Measurements from ENCODE around the gene S100A7. TPM values are rescaled to one million over a fixed set of nuclear protein-coding genes. Genes with fewer than 3 reads are reported as not detected.
"Not testable (repeated sequence)": the region's sequence is repeated elsewhere in the genome, so short reads cannot be mapped to it uniquely, and the experiment has no call there.

S100A7 gene
- total and polyA plus RNA-seq, 4 donors: 0.47 TPM; not detected in 3

- H3K4me3 ChIP-seq: no peak overlapping the region
- peaks cover 0 to 11% (median 0%) of the 10 kb centered on the region in 4 donors for H3K9me3 ChIP-seq (ENCODE audit: control insufficient read depth in 4 of 4, insufficient read depth in 3 of 4, low read length in 3 of 4)
- ATAC-seq (ENCODE audit: insufficient read depth, low FRiP score) (no peak), DNase-seq (peak in 2 of 3 donors; percentile 16 to 27)
- H3K27me3 ChIP-seq (ENCODE audit: control insufficient read depth in 3 of 3, insufficient read depth in 3 of 3, low read length in 2 of 3): peaks cover 0 to 11% (median 0%) of the 10 kb centered on the region in 3 donors
- no peak for TF ChIP-seq CTCF (IDR thresholded peaks at IDR 0.05; ENCODE audit: control extremely low read depth, extremely low read depth)
- no peak overlapping the region for H3K27ac ChIP-seq (ENCODE audit: low read depth in 1 of 2, low read length in 1 of 2)
- H3K9ac ChIP-seq (ENCODE audit: insufficient read depth in 1 of 2, low read length in 2 of 2): no peak overlapping the region
- no peaks in the 10 kb centered on the region for H3K36me3 ChIP-seq (ENCODE audit: control insufficient read depth in 4 of 4, insufficient read depth in 4 of 4, low read length in 4 of 4)
- 55 to 64% methylated on average over 5 of the region's 5 CpGs for WGBS, 2 donors
- H3K4me1 ChIP-seq (ENCODE audit: control insufficient read depth in 5 of 5, insufficient read depth in 5 of 5, low read length in 5 of 5): peaks cover 0 to 11% (median 2%) of the 10 kb centered on the region in 5 donors
These were observed 6.5 kb upstream of the S100A7 start for GRCh38 chr1:153466908-153467307.

- DNase-seq: peak; percentile 49 to 61 (median 49)
- ATAC-seq (ENCODE audit: insufficient read depth, low FRiP score): no peak
- Histone ChIP-seq H3K9ac (ENCODE audit: insufficient read depth in 1 of 2, low read length in 2 of 2) (no peak overlapping the region), H3K27ac (ENCODE audit: low read depth in 1 of 2, low read length in 1 of 2) (no peak overlapping the region), H3K9me3 (ENCODE audit: control insufficient read depth in 4 of 4, insufficient read depth in 3 of 4, low read length in 3 of 4) (peaks cover 0 to 6% (median 0%) of the 10 kb centered on the region in 4 donors), H3K4me1 (ENCODE audit: control insufficient read depth in 5 of 5, insufficient read depth in 5 of 5, low read length in 5 of 5) (peaks cover 0 to 11% (median 2%) of the 10 kb centered on the region in 5 donors), H3K27me3 (ENCODE audit: control insufficient read depth in 3 of 3, insufficient read depth in 3 of 3, low read length in 2 of 3) (peaks cover 0 to 12% (median 0%) of the 10 kb centered on the region in 3 donors), H3K4me3 (no peak overlapping the region), H3K36me3 (ENCODE audit: control insufficient read depth in 4 of 4, insufficient read depth in 4 of 4, low read length in 4 of 4) (no peaks in the 10 kb centered on the region)
- TF ChIP-seq CTCF (IDR thresholded peaks at IDR 0.05; ENCODE audit: control extremely low read depth, extremely low read depth): peak; percentile 63
- WGBS, 2 donors: 20 to 22% methylated on average over 23 of the region's 23 CpGs
These were observed 5.6 kb upstream of the S100A7 start for GRCh38 chr1:153465811-153466636.

- not testable (repeated sequence) for H3K27ac ChIP-seq (ENCODE audit: low read depth in 1 of 2, low read length in 1 of 2); H3K9me3 ChIP-seq (ENCODE audit: control insufficient read depth in 4 of 4, insufficient read depth in 3 of 4, low read length in 3 of 4); H3K9ac ChIP-seq (ENCODE audit: insufficient read depth in 1 of 2, low read length in 2 of 2); H3K4me3 ChIP-seq; DNase-seq; H3K36me3 ChIP-seq (ENCODE audit: control insufficient read depth in 4 of 4, insufficient read depth in 4 of 4, low read length in 4 of 4); ATAC-seq (ENCODE audit: insufficient read depth, low FRiP score)
- peaks cover 0 to 11% (median 2%) of the 10 kb centered on the region in 5 donors for H3K4me1 ChIP-seq (ENCODE audit: control insufficient read depth in 5 of 5, insufficient read depth in 5 of 5, low read length in 5 of 5)
- peaks cover 0 to 12% (median 0%) of the 10 kb centered on the region in 3 donors for H3K27me3 ChIP-seq (ENCODE audit: control insufficient read depth in 3 of 3, insufficient read depth in 3 of 3, low read length in 2 of 3)
These were observed 2.3 kb upstream of the S100A7 start for GRCh38 chr1:153462741-153463140.

GRCh38 chr1:153459655-153460054, 796 bp downstream of the S100A7 start:
- H3K27ac ChIP-seq (ENCODE audit: low read depth in 1 of 2, low read length in 1 of 2): no peak overlapping the region
- H3K9me3 ChIP-seq (ENCODE audit: control insufficient read depth in 4 of 4, insufficient read depth in 3 of 4, low read length in 3 of 4): peaks cover 0 to 4% (median 0%) of the 10 kb centered on the region in 4 donors
- H3K27me3 ChIP-seq (ENCODE audit: control insufficient read depth in 3 of 3, insufficient read depth in 3 of 3, low read length in 2 of 3): peaks cover 0 to 4% (median 0%) of the 10 kb centered on the region in 3 donors
- H3K4me3 ChIP-seq: no peak overlapping the region
- H3K4me1 ChIP-seq (ENCODE audit: control insufficient read depth in 5 of 5, insufficient read depth in 5 of 5, low read length in 5 of 5): no peaks in the 10 kb centered on the region
- no peaks in the 10 kb centered on the region for H3K36me3 ChIP-seq (ENCODE audit: control insufficient read depth in 4 of 4, insufficient read depth in 4 of 4, low read length in 4 of 4)
- no peak for TF ChIP-seq CTCF (IDR thresholded peaks at IDR 0.05; ENCODE audit: control extremely low read depth, extremely low read depth)
- no peak for ATAC-seq (ENCODE audit: insufficient read depth, low FRiP score)
- no peak overlapping the region for H3K9ac ChIP-seq (ENCODE audit: insufficient read depth in 1 of 2, low read length in 2 of 2)
- DNase-seq: no peak
- 77 to 79% methylated on average over 2 of the region's 2 CpGs for WGBS, 2 donors

Data from lung (tissue), 12 donors.